AG09319 (cell line): Measurements from ENCODE around the gene BCAS3.

Experiments
- DNase-seq: peaks from one replicate; pipeline ENCODE4 v3.0.0-alpha.2; 2010; ENCODE audit warnings: low read depth; ENCODE audit errors: extremely low read depth
- TF ChIP-seq, protein P1 (sequence below): IDR thresholded peaks from 2 replicates; pipeline ENCODE4 v1.5.1; 2011; ENCODE audit warnings: low read depth, mild to moderate bottlenecking, inconsistent platforms, low read length, moderate library complexity

BCAS3 gene

DNA sequence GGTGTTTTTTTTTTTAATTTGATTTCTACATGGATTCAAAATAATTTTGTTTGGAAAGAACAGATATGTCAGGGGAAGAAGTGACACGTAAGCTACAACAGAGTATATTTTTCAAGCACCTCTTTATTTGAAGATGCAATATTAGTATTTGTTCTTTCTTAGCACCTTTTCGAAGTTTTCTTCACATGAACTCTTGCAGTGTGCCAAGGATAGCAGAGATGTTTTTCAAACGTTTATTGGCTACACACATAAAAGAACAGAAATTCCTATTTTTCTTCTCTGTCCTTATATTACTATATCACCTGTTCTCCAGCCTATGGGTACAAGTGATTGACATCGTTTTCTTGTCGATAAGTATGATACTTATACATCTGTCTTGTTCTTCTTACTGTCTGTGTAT, 529.3 kb downstream of the BCAS3 start:
- no peak for DNase-seq
- TF ChIP-seq, protein P1, sequence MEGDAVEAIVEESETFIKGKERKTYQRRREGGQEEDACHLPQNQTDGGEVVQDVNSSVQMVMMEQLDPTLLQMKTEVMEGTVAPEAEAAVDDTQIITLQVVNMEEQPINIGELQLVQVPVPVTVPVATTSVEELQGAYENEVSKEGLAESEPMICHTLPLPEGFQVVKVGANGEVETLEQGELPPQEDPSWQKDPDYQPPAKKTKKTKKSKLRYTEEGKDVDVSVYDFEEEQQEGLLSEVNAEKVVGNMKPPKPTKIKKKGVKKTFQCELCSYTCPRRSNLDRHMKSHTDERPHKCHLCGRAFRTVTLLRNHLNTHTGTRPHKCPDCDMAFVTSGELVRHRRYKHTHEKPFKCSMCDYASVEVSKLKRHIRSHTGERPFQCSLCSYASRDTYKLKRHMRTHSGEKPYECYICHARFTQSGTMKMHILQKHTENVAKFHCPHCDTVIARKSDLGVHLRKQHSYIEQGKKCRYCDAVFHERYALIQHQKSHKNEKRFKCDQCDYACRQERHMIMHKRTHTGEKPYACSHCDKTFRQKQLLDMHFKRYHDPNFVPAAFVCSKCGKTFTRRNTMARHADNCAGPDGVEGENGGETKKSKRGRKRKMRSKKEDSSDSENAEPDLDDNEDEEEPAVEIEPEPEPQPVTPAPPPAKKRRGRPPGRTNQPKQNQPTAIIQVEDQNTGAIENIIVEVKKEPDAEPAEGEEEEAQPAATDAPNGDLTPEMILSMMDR: no peak

DNA sequence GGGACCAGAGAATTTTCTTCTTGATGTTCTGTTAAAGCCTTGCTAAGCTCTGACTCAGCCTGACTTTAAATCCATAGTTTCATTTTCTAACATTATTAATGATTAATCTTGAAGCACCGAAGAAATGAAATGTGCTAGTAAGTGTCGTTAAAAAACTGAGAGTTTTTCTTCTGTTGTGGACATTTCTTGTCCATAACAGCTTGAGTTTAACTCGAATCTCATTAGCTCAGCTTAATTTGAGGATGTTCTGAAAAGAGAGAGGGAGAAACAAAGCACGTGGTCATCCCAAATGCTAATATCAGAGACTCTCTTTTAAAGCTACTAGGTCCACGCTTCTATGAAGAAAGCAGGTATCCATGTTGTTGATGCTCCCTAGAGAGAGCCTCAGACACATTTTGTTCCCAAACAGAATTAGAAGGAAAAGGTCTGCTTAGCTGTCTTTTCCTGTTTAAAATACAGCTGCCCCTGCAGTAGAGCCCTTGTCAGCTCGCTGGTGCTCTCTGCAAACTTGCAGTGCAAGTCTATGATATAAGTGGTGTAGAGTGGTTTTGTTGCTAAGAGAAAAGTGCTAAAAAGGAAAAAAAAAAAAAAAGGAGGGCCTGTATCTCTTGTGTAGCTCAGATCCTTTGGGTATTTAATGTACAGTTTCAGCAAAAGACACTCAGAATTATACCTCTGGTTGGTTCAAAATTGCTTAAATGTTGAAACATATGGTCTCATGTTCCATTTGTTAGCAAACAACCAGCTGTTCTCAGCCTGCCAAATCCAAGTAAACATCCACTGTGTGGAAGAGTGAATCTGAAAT, 530.9 kb downstream of the BCAS3 start:
- peak; percentile 54 for DNase-seq

GRCh38 chr17:61209106-61209439, 531.4 kb downstream of the BCAS3 start:
- TF ChIP-seq, protein P1: no peak

More for the DNA sequence above, 530.9 kb downstream of the BCAS3 start:
- TF ChIP-seq, protein P1: no peak

GRCh38 chr17:61209525-61209924, 531.9 kb downstream of the BCAS3 start:
- DNase-seq: no peak
- TF ChIP-seq, protein P1: no peak

More at GRCh38 chr17:61209106-61209439, 531.4 kb downstream of the BCAS3 start:
- DNase-seq: no peak

DNA sequence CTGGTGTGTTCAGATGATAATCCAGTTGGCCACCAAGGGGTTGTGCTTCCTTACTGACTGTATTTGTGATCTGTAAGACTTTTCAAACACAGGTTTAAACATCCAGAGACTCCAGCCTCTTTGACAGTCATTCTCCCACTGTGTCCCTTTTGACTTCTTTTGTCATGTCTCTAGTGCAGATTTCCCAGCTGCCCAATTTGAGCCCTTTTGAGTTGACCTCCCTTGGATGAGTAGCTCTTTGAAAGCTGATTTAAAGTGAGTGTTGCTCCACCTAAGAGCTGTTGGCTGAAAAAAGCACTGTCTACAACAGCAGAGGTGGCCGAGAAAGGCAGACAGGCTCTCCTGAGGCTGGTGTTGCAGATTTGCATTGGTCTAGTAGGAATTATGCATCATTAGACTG, 533.6 kb downstream of the BCAS3 start:
- TF ChIP-seq, protein P1: no peak
- DNase-seq: no peak

DNA sequence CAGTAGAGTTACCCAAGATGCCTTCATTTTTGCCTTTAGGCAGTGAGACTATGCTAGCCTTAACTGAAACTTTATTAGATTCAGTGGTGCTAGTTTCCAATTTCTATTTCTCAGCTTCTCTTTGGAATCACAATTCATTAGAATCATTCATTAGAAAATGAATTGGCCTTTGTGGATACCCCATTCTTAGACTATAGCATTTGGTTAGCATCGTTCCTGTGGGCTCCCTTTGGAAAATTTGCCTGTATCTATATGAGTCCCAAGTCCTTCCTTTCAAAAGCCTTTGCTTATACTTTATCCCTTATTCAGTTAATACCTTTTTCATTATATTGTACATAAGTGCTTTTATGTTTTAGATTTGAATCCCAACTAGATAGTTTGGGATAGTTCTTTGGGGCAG, 535.0 kb downstream of the BCAS3 start:
- TF ChIP-seq, protein P1: no peak
- DNase-seq: no peak

GRCh38 chr17:61214753-61215152, 537.1 kb downstream of the BCAS3 start:
- TF ChIP-seq, protein P1: no peak
- no peak for DNase-seq
